Urothelium cell line (cell line): ENCODE results near the gene ZNF594.
A peak's percentile ranks its signal among the peaks of the same experiment; 100 is the strongest.
"Not testable (repeated sequence)": the region's sequence is repeated elsewhere in the genome, so short reads cannot be mapped to it uniquely, and the experiment has no call there.

Experiments
- DNase-seq: peaks from one replicate; pipeline ENCODE4 v3.0.0; 2011; ENCODE audit warnings: low spot score, mixed read lengths
- FAIRE-seq: peaks from 2 replicates; lab custom pipeline; 2011; peaks lifted over from hg19 to GRCh38; lab: Jason Lieb, UNC

ZNF594 gene

GRCh38 chr17:5191541-5192417 lies at the start of gene ZNF594:
Gene ZNF594, minus strand, starts transcription at chr17:5191868. Its CDS starts 7,612 bp downstream, at chr17:5184256.
- peak; percentile 97 for DNase-seq
- FAIRE-seq: no peak

DNA sequence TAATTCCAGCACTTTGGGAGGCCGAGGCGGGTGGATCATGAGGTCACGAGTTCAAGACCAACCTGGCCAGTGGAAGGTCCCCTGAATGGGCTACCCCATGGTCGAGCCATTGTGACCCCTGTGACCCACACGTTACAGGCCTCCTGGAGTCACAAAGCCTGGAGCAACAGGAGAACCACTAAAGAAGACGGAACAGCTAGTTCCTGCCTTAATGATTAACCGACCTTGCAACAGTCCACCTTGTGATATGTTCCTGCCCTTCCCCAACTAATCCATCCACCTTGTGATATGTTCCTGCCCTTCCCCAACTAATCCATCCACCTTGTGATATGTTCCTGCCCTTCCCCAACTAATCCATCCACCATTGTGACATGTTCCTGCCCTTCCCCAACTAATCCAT lies 48.1 kb upstream of the ZNF594 start:
- DNase-seq, FAIRE-seq: not testable (repeated sequence)

DNA sequence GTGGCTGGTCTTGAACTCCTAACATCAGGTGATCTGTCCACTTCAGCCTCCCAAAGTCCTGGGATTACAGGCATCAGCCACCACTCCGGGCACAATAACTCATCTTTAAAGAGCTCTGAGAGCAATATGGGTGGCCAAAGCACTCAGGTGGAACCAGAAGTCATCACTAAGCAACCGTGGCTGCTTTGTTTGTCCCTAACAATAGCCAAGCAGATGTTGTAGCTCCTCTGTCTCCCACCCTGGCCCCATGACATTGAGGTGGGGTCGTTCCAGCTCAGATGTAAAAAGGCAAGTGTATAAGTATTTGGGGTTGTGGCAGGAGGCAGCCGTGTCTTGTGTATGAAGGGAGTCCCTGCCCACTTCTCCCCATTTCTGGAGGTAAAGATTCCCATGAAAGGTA lies 46.7 kb upstream of the ZNF594 start:
- FAIRE-seq (no peak), DNase-seq (no peak)

DNA sequence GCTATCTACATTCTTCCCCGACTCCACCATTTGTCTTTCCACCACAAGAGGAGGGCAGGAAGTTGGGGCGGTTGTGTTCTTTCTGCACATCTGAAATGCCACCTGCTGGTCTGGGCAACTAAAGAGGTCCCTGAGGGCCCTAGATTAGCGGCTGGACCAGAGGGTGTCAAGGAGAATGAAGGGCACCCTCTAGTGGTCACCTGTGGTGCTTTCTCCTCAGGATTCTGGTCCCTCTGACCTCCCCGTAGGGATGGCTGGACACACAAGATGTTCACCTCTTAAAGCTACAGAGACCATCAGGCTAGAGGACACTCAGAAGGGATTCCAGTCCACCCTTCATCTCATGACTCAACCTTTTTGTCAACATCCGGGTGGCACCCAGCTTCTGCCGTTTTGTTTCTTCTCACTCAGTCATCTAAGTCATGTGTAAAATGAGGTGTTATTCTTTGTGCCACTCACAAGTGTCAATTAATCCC lies 45.9 kb upstream of the ZNF594 start:
- FAIRE-seq (no peak), DNase-seq (peak; percentile 61)

GRCh38 chr17:5236938-5237540 lies 45.4 kb upstream of the ZNF594 start:
- DNase-seq: no peak
- no peak for FAIRE-seq

DNA sequence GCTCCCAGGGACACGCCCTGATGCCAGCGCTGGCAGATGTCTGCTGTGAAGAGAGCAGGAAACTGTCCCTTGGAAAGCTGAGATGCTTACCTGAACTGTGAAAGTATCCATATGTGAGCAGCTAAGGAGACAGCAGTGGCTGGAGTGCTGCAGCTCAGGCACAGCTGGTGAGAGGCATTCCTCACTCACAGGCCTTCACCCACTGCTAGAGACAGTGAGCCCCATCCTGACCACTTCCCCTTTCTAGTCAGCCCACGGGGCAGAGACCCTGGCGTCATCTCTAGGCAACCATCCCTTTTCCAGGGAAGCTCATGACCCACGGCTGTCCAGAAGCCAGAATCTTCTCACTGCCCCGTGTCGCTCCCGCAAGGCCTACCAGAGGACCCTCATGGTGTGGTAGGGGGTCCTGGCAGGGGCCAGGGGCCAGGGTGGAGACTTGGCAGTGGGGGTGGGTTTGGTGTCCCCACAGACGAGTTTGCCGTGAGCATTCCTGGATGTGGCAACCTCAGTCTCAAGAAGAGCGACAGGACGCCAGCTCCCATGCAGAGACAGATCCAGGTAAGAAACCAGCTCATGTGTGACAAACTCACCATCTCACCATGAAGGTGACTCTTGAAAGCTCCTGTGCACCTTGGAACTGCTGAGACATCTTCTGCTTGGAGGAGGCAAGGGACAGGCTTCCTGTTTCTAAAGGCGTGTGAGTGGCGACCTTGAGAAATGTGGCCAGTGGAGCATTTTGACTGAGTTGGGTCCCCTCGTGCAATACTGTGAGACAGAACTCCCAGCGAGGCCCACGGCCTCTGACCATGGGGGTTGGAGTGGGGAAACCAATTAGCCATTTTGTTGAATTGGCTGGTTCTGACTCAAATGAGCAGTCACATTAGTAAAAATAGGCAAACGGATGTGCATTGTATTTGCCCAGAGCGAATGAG lies 43.2 kb upstream of the ZNF594 start, which contains the start of gene SCIMP:
SCIMP (minus strand) TSS at position 216 of the 932 bp plus-strand sequence; CDS start at position 111, 105 bp downstream.
- DNase-seq (no peak), FAIRE-seq (no peak)

DNA sequence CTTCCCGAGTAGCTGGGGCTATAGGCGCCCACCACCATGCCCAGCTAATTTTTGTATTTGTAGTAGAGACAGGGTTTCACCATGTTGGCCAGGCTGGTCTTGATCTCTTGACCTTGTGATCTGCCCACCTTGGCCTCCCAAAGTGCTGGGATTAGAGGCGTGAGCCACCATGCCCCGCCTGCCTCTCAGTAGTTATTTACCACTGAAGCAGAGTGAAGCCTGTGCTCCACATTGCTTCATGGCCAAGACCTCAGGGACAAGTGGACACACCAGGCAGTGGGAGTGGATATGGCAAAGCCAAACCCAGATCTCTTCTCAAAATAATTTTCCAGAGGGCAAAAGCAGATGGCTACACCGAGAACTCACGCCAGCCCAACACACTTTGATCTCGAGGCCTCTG lies 41.8 kb upstream of the ZNF594 start:
- DNase-seq, FAIRE-seq: not testable (repeated sequence)

- FAIRE-seq (no peak), DNase-seq (no peak)
Observed at GRCh38 chr17:5226940-5227878, 35.5 kb upstream of the ZNF594 start.

DNA sequence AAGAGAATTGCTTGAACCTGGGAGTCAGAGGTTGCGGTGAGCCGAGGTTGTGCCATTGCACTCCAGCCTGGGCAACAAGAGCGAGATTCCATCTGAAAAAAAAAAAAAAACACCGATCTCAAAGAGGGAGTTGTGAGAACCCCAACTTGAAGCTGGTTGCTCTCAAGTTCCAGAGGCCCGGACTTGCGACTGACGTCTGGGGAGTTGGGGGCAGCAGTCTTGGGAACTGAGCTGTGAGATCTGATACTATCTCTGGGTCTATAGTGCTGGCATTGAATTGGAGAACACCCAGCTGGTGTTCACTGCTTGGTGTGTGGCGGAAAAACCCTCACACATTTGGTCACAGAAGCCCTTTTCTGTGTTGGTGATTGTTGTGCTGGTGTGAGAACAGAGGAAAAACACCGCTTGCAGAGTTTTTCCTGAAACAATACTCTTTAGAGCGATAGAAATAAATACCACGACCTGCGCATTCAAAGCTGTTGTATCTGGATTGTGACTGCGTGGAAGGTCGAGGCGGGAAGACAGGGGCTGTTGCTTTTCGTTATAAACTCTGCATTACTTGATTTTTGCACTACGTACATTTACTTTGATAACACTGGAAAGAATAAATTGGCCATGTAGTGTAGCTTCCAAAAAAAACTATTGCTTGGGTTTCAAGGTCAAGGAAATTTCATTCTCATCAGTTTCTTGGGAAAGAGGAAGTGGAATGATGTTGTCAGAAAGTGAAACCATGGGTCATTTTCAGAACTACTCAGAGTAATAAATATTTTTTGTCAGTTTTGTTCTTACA lies 34.2 kb upstream of the ZNF594 start:
- FAIRE-seq: no peak

GRCh38 chr17:5221912-5222311 lies 30.2 kb upstream of the ZNF594 start:
- not testable (repeated sequence) for FAIRE-seq, DNase-seq

More for the DNA sequence above, 34.2 kb upstream of the ZNF594 start:
- DNase-seq: no peak

DNA sequence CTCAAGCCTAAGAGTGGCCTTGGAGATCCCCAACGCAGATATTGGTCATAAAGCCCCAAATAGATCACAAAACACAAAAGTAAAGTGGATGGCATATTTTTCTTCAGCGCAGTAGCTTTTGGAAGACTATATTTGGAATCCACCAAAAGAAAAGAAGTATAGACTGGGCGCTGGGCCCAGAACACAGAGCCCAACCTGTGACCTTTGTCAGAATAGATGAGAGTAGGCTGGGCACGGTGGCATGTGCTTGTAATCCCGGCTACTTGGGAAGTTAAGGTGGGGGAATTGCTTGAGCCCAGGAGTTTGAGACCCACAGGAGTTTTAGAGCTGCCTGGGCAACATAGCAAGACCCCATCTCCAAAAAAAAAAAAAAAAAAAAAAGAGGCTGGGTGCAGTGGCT lies 28.4 kb upstream of the ZNF594 start:
- FAIRE-seq (no peak), DNase-seq (no peak)

- FAIRE-seq (no peak), DNase-seq (no peak)
Observed at GRCh38 chr17:5219536-5219935, 27.9 kb upstream of the ZNF594 start.

GRCh38 chr17:5217562-5217961 lies 25.9 kb upstream of the ZNF594 start:
- not testable (repeated sequence) for FAIRE-seq, DNase-seq

GRCh38 chr17:5211458-5211857 lies 19.8 kb upstream of the ZNF594 start:
- DNase-seq (no peak), FAIRE-seq (no peak)

GRCh38 chr17:5210614-5211252 lies 19.1 kb upstream of the ZNF594 start:
- no peak for FAIRE-seq
- no peak for DNase-seq

GRCh38 chr17:5210091-5210490 lies 18.4 kb upstream of the ZNF594 start:
- DNase-seq: no peak
- FAIRE-seq: no peak

DNA sequence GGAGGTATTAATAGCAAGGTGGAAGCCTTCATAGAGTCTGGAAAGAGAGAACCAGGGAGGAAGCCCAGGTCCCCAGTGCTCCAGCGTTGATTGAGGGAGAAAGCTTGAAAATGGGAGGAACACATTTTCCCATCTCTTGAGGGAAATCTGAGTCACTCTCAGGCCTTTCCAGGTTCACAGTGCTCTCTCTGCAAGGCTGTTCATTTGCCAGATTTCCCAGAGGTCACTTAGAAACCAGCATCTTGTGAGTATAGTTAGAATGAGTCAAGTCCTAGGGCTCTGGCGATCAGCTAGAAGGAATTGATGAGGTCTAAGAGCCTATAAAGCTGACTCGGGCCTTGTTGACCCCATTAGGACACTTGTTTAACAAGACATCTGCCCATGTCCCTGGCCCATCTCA lies 17.7 kb upstream of the ZNF594 start:
- FAIRE-seq (no peak), DNase-seq (no peak)

- DNase-seq (no peak), FAIRE-seq (no peak)
Observed at GRCh38 chr17:5203908-5204294, 12.2 kb upstream of the ZNF594 start.
